GM12878 (cell line): ENCODE data around the gene RBMS3. TPM values are rescaled to one million over a fixed set of nuclear protein-coding genes. Genes with fewer than 3 reads are reported as not detected.

Experiments used
- ATAC-seq: fragments of 200-7000 bp; cut with Tn5 transposase; 3 replicates; pipeline ENCODE4 v1.9.1; 2020; ENCODE audit warnings: mild to moderate bottlenecking, moderate library complexity
- BruUV-seq: library from RNA; stranded (reverse); fragments of 400-500 nt; replicated peaks from 2 replicates; lab custom pipeline; 2021; lab: Mats Ljungman, UMichigan
- CTCF ChIA-PET: fragments of 300-600 bp; sonication (Branson Sonifier 250); formaldehyde crosslinking; extraction: SDS; loops from one replicate; lab custom pipeline; 2021; ENCODE audit warnings: inconsistent platforms; lab: Yijun Ruan, JAX
- POLR2A ChIA-PET: fragments of 350-600 bp; formaldehyde crosslinking; extraction: SDS; loops from one replicate; lab custom pipeline; 2021; ENCODE audit warnings: inconsistent platforms; lab: Charles Lee
- RAD21 ChIA-PET: fragments of 300-600 bp; sonication (Branson Sonifier 250); formaldehyde crosslinking; loops from one replicate; lab custom pipeline; 2023; ENCODE audit warnings: antibody characterized with exemption; ENCODE audit not compliant: unreplicated experiment; lab: Charles Lee
- SMC1A ChIA-PET: fragments of 300-600 bp; sonication (Branson Sonifier 250); formaldehyde crosslinking; loops from one replicate; lab custom pipeline; 2023; ENCODE audit not compliant: unreplicated experiment, uncharacterized antibody; lab: Charles Lee
- DNase-seq: peaks from one replicate; pipeline ENCODE4 v3.0.0-alpha.2; 2011; ENCODE audit warnings: low read depth, low spot score
- FAIRE-seq: peaks from 3 replicates; lab custom pipeline; 2011; peaks lifted over from hg19 to GRCh38; lab: Jason Lieb, UNC
- H2AFZ ChIP-seq: 2 replicates; pipeline ENCODE4 v1.6.0; 2011; ENCODE audit warnings: low read depth, low read length, control low read depth; ENCODE audit not compliant: control insufficient read depth
- H3K27ac ChIP-seq: 2 replicates; pipeline ENCODE4 v1.5.1; 2011; ENCODE audit warnings: control low read depth; ENCODE audit not compliant: control insufficient read depth, insufficient read depth
- H3K27me3 ChIP-seq, 2 experiments: replicated peaks in 1 of 2; 2 replicates each; pipeline versions ENCODE4 v1.6.0 to v1.6.1; 2011; ENCODE audit warnings: low read length in 1 of 2; ENCODE audit not compliant: control insufficient read depth in 2 of 2, insufficient read depth in 2 of 2
- H3K36me3 ChIP-seq, 2 experiments: 2 replicates each; pipeline ENCODE4 v1.5.1; 2011; ENCODE audit warnings: low read length in 1 of 2; ENCODE audit not compliant: control insufficient read depth in 2 of 2, insufficient read depth in 2 of 2
- H3K4me1 ChIP-seq: 2 replicates; pipeline ENCODE4 v1.6.1; 2011; ENCODE audit warnings: mild to moderate bottlenecking, low read length, moderate library complexity, mixed read lengths; ENCODE audit not compliant: control insufficient read depth, insufficient read depth
- H3K4me2 ChIP-seq: 2 replicates; pipeline ENCODE4 v1.6.0; 2011; ENCODE audit warnings: control low read depth; ENCODE audit not compliant: control insufficient read depth, insufficient read depth
- H3K4me3 ChIP-seq: fragments of 200-600 bp; sonication (generic); 2 replicates; pipeline ENCODE4 v1.5.1; 2016
- H3K79me2 ChIP-seq: 2 replicates; pipeline ENCODE4 v1.6.0; 2011; ENCODE audit warnings: low read length; ENCODE audit not compliant: control insufficient read depth, insufficient read depth
- H3K9ac ChIP-seq: 2 replicates; pipeline ENCODE4 v1.8.0; 2011; ENCODE audit warnings: low read length, control low read depth, mixed read lengths; ENCODE audit not compliant: control insufficient read depth, insufficient read depth
- H3K9me3 ChIP-seq: replicated peaks from 3 replicates; pipeline ENCODE4 v1.5.1; 2011; ENCODE audit warnings: mild to moderate bottlenecking, low read length; ENCODE audit not compliant: control insufficient read depth, insufficient read depth
- H4K20me1 ChIP-seq: 2 replicates; pipeline ENCODE4 v1.6.0; 2011; ENCODE audit not compliant: control insufficient read depth, insufficient read depth
- BCL11A ChIP-seq: IDR thresholded peaks from 2 replicates; pipeline ENCODE4 v1.6.1; 2011; ENCODE audit warnings: low read depth, low read length
- CEBPZ ChIP-seq: fragments of 150-350 bp; IDR thresholded peaks from 2 replicates; pipeline ENCODE4 v1.6.1; 2016; ENCODE audit warnings: low read depth, low read length
- CHD1 ChIP-seq: IDR thresholded peaks from 2 replicates; pipeline ENCODE4 v1.6.1; 2012; ENCODE audit warnings: low read depth, low read length, improper control_type of control experiment
- KLF5 ChIP-seq: fragments of 450-650 bp; IDR thresholded peaks from 2 replicates; pipeline ENCODE4 v1.6.1; 2014; ENCODE audit warnings: mild to moderate bottlenecking; ENCODE audit not compliant: partially characterized antibody
- MAX ChIP-seq: IDR thresholded peaks from 2 replicates; pipeline ENCODE4 v1.6.1; 2012; ENCODE audit warnings: low read depth, low read length, improper control_type of control experiment
- NFIC ChIP-seq: IDR thresholded peaks from 2 replicates; pipeline ENCODE4 v1.6.1; 2012; ENCODE audit warnings: low read depth, mild to moderate bottlenecking, inconsistent platforms, low read length, moderate library complexity
- POLR2AphosphoS5 ChIP-seq: IDR thresholded peaks from 2 replicates; pipeline ENCODE4 v1.6.1; 2011; ENCODE audit warnings: mild to moderate bottlenecking, low read length, inconsistent platforms
- SIN3A ChIP-seq: IDR thresholded peaks from 2 replicates; pipeline ENCODE4 v1.6.1; 2012; ENCODE audit warnings: low read depth, low read length, improper control_type of control experiment
- SREBF2 ChIP-seq: IDR thresholded peaks from 2 replicates; pipeline ENCODE4 v1.6.1; 2012; ENCODE audit warnings: mild to moderate bottlenecking, low read length
- USF2 ChIP-seq: IDR thresholded peaks from 2 replicates; pipeline ENCODE4 v1.6.1; 2011; ENCODE audit warnings: low read depth, low read length, improper control_type of control experiment, borderline replicate concordance
- ZSCAN29 ChIP-seq: fragments of 450-650 bp; IDR thresholded peaks from 2 replicates; pipeline ENCODE4 v1.6.1; 2017; ENCODE audit warnings: mild to moderate bottlenecking, moderate library complexity
- WGBS: methylation state at CpG from one replicate; pipeline ENCODE4 v1.1.6; 2016; ENCODE audit warnings: low lambda C conversion rate; ENCODE audit not compliant: insufficient replicate concordance, insufficient coverage; ENCODE audit errors: missing lambda C conversion rate; 5-methylcytosine and 5-hydroxymethylcytosine counted together
- in situ Hi-C: fragments of 300-500 bp; cut with MboI; formaldehyde crosslinking; loops from 9 replicates; pipeline ENCODE4 v1.14.3; 2018; ENCODE audit warnings: mixed read lengths
- intact Hi-C: fragments of 100-400 bp; cut with micrococcal nuclease; formaldehyde crosslinking; loops from one replicate; pipeline ENCODE4 v1.14.2; 2022; ENCODE audit not compliant: unreplicated experiment
- polyA plus RNA-seq, 11 experiments: library from polyadenylated mRNA; depleted of rRNA in 4 of 11; unstranded in 6 of 11; stranded (reverse) in 5 of 11; fragments of >200 nt; fragmentation: Nextera tagmentation in 4 of 11; fragmentation: Illumina TruSeq in 1 of 11; extraction: Ambion mirVana in 4 of 11; extraction: Trizol in 1 of 11; gene quantifications; 1 replicate in 1 of 11; 2 replicates in 10 of 11; pipeline versions ENCODE4 v1.2.1 to v1.2.3, GENCODE V29; 2011 to 2016; ENCODE audit warnings: inconsistent platforms in 2 of 11, missing spikeins in 2 of 11, low read depth in 1 of 11
- total RNA-seq, 4 experiments: library from RNA; depleted of rRNA in 3 of 4; stranded (reverse); fragments of >200 nt in 3 of 4; fragmentation: Illumina TruSeq in 1 of 4; extraction: Trizol in 1 of 4; gene quantifications; 2 replicates each; pipeline versions ENCODE4 v1.2.1 to v1.2.3, GENCODE V29; 2013 to 2021

The RBMS3 gene
- total and polyA plus RNA-seq, 10 of the 15 experiments (the other 5 are each of a cell fraction or from before 2014, with no cell fraction given), result 0.79 to 4.7 (median 3.1) TPM

GRCh38 chr3:29976871-29977270 lies 696.0 kb downstream of the RBMS3 start:
- Histone ChIP-seq H2AFZ (no peak overlapping the region), H3K9ac (no peak overlapping the region), H3K4me2 (no peak overlapping the region), H3K4me3 (no peak overlapping the region), H3K9me3 (no peaks in the 10 kb centered on the region), H3K27me3 (no peaks in the 10 kb centered on the region), H3K4me1 (no peaks in the 10 kb centered on the region), H4K20me1 (no peaks in the 10 kb centered on the region), H3K79me2 (no peaks in the 10 kb centered on the region), H3K36me3 (no peaks in the 10 kb centered on the region), H3K27ac (no peak overlapping the region)
- 5% methylated on average over 5 of the region's 5 CpGs for WGBS
- ChIA-PET POLR2A (no interaction called here), CTCF (no interaction called here), RAD21 (no interaction called here), SMC1A (no interaction called here)
- FAIRE-seq (no peak), DNase-seq (no peak), ATAC-seq (no peak)
- no TSS peak for BruUV-seq
- in situ Hi-C loops (no loop called here), intact Hi-C loops (no loop called here)
- TF ChIP-seq POLR2AphosphoS5 (no peak), MAX (no peak), SIN3A (no peak), SREBF2 (no peak), CHD1 (no peak), USF2 (no peak), NFIC (no peak), BCL11A (no peak), ZSCAN29 (no peak), KLF5 (no peak), CEBPZ (no peak)
